ENCODE data around the gene SNAP29.

GRCh38 chr22:20818471-20818870 is 40.3 kb upstream of the SNAP29 start:
- TF ChIP-seq CREB1 (CRISPR knock-in tag; IDR thresholded peaks at IDR 0.05; ENCODE audit: low read depth), result no peak
- no peak for TF ChIP-seq CTCF (conservative IDR thresholded peaks at IDR 0.05; ENCODE audit: low read depth in 2 of 2)
- no peak for TF ChIP-seq ETS1 (IDR thresholded peaks at IDR 0.05)
- TF ChIP-seq ZNF331 (CRISPR knock-in tag; IDR thresholded peaks at IDR 0.05; ENCODE audit: low read depth), result no peak
- TF ChIP-seq EZH2 (IDR thresholded peaks at IDR 0.05; ENCODE audit: low read depth, unreplicated experiment), result no peak

Data from GM23338 (cell line).